ENCODE data around the gene TBC1D8. TPM values are rescaled to one million over a fixed set of nuclear protein-coding genes. Genes with fewer than 3 reads are reported as not detected.

Gene TBC1D8
- total and polyA plus RNA-seq, 2 of the 13 experiments (the other 11 are each of a cell fraction or from before 2014, with no cell fraction given), result 45.1 to 95.4 TPM

DNA sequence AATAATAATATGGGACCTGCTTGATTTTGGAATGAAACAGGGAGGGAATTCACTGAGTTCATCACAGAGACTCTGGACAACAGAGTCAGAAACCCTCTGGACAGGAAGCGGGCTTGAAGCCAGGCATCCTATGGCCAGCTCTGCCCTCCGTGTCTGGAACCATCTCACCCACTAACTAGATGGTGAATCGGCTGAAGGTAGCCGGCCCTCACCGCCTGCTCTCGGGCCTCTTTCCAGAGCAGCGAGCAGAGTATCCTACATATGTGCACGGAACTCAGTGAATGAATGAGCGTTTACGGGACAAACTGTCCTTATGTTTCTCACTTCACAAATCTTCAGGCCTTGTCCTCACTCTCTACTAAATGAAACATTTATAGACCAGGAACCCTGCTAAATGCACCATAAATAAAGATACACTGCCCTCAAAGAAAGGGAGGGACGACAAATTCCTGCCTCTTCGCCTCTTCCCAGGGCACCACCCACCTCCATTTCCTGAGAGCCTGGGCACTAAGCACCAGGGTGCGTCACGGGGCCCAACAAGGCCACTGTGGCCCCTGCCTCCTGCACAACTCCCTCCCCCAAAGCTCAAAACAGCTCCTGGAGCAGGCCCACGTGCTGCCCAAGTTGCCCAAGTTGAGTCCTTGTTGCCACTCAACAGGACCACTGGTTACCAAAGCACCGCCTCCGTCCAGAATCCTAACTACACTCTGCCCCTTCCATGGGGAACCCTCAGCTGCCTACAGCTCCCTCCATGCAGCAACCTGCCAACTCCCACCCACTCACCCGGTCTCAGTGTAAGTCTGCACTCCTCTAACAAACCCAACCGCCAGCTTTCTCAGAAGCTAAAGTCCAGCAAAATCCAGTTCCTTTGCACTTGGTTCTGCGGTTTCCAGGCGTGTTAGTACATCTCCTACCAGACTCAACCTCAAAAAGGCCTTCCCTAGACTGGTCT, 1.7 kb downstream of the TBC1D8 start (continued):
- TF ChIP-seq PCBP2 (optimal IDR thresholded peaks at IDR 0.05; ENCODE audit: low read depth, low read length, poor library complexity, severe bottlenecking) (no peak), HNF4G (IDR thresholded peaks at IDR 0.05; ENCODE audit: borderline replicate concordance, low read depth, low read length) (no peak), HNF4G (CRISPR knock-in tag; IDR thresholded peaks at IDR 0.05; ENCODE audit: borderline replicate concordance, low read depth) (no peak), ZNF879 (CRISPR knock-in tag; IDR thresholded peaks at IDR 0.05) (no peak), ZNF10 (CRISPR knock-in tag; IDR thresholded peaks at IDR 0.05; ENCODE audit: borderline replicate concordance, low read depth) (no peak), CHCHD3 (CRISPR knock-in tag; IDR thresholded peaks at IDR 0.05) (no peak), SPEN (CRISPR knock-in tag; IDR thresholded peaks at IDR 0.05; ENCODE audit: low read depth) (no peak), ZBTB20 (CRISPR knock-in tag; IDR thresholded peaks at IDR 0.05; ENCODE audit: borderline replicate concordance, low read depth) (no peak; the same call in 1 of the 2 replicates), ZNF33B (CRISPR knock-in tag; IDR thresholded peaks at IDR 0.05) (no peak), ZFP41 (CRISPR knock-in tag; IDR thresholded peaks at IDR 0.05; ENCODE audit: borderline replicate concordance) (no peak), SOX13 (IDR thresholded peaks at IDR 0.05) (no peak), SOX13 (CRISPR knock-in tag; conservative IDR thresholded peaks at IDR 0.05 in 1 of 2, IDR thresholded peaks at IDR 0.05 in 1 of 2) (no peak), GPN1 (CRISPR knock-in tag; IDR thresholded peaks at IDR 0.05; ENCODE audit: borderline replicate concordance) (no peak), ZSCAN12 (CRISPR knock-in tag; IDR thresholded peaks at IDR 0.05) (no peak), SYNCRIP (IDR thresholded peaks at IDR 0.05; ENCODE audit: insufficient read depth, low read depth, low read length) (no peak), MED8 (CRISPR knock-in tag; IDR thresholded peaks at IDR 0.05; ENCODE audit: insufficient replicate concordance) (no peak)
- TF ChIP-seq, protein P1, sequence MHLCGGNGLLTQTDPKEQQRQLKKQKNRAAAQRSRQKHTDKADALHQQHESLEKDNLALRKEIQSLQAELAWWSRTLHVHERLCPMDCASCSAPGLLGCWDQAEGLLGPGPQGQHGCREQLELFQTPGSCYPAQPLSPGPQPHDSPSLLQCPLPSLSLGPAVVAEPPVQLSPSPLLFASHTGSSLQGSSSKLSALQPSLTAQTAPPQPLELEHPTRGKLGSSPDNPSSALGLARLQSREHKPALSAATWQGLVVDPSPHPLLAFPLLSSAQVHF (CRISPR knock-in tag; IDR thresholded peaks at IDR 0.05), result no peak
- TF ChIP-seq, protein P2, sequence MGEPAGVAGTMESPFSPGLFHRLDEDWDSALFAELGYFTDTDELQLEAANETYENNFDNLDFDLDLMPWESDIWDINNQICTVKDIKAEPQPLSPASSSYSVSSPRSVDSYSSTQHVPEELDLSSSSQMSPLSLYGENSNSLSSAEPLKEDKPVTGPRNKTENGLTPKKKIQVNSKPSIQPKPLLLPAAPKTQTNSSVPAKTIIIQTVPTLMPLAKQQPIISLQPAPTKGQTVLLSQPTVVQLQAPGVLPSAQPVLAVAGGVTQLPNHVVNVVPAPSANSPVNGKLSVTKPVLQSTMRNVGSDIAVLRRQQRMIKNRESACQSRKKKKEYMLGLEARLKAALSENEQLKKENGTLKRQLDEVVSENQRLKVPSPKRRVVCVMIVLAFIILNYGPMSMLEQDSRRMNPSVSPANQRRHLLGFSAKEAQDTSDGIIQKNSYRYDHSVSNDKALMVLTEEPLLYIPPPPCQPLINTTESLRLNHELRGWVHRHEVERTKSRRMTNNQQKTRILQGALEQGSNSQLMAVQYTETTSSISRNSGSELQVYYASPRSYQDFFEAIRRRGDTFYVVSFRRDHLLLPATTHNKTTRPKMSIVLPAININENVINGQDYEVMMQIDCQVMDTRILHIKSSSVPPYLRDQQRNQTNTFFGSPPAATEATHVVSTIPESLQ (CRISPR knock-in tag; conservative IDR thresholded peaks at IDR 0.05), result no peak
- TF ChIP-seq, protein P3, sequence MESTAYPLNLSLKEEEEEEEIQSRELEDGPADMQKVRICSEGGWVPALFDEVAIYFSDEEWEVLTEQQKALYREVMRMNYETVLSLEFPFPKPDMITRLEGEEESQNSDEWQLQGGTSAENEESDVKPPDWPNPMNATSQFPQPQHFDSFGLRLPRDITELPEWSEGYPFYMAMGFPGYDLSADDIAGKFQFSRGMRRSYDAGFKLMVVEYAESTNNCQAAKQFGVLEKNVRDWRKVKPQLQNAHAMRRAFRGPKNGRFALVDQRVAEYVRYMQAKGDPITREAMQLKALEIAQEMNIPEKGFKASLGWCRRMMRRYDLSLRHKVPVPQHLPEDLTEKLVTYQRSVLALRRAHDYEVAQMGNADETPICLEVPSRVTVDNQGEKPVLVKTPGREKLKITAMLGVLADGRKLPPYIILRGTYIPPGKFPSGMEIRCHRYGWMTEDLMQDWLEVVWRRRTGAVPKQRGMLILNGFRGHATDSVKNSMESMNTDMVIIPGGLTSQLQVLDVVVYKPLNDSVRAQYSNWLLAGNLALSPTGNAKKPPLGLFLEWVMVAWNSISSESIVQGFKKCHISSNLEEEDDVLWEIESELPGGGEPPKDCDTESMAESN (CRISPR knock-in tag; conservative IDR thresholded peaks at IDR 0.05), result no peak
- TF ChIP-seq, protein P4, sequence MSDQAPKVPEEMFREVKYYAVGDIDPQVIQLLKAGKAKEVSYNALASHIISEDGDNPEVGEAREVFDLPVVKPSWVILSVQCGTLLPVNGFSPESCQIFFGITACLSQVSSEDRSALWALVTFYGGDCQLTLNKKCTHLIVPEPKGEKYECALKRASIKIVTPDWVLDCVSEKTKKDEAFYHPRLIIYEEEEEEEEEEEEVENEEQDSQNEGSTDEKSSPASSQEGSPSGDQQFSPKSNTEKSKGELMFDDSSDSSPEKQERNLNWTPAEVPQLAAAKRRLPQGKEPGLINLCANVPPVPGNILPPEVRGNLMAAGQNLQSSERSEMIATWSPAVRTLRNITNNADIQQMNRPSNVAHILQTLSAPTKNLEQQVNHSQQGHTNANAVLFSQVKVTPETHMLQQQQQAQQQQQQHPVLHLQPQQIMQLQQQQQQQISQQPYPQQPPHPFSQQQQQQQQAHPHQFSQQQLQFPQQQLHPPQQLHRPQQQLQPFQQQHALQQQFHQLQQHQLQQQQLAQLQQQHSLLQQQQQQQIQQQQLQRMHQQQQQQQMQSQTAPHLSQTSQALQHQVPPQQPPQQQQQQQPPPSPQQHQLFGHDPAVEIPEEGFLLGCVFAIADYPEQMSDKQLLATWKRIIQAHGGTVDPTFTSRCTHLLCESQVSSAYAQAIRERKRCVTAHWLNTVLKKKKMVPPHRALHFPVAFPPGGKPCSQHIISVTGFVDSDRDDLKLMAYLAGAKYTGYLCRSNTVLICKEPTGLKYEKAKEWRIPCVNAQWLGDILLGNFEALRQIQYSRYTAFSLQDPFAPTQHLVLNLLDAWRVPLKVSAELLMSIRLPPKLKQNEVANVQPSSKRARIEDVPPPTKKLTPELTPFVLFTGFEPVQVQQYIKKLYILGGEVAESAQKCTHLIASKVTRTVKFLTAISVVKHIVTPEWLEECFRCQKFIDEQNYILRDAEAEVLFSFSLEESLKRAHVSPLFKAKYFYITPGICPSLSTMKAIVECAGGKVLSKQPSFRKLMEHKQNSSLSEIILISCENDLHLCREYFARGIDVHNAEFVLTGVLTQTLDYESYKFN (CRISPR knock-in tag; conservative IDR thresholded peaks at IDR 0.05), result peak; percentile 23; the same call in 1 of the 2 replicates

Measured in HepG2 (cell line).